A549 (cell line): ENCODE results near the gene ZNF710.

Experiments
- BHLHE40 ChIP-seq: IDR thresholded peaks from 2 replicates; pipeline ENCODE4 v1.6.1; 2012; ENCODE audit warnings: low read depth, low read length, inconsistent platforms
- CBX2 ChIP-seq: fragments of 200-600 bp; sonication (generic); IDR thresholded peaks from 2 replicates; pipeline ENCODE4 v1.6.1; 2016; ENCODE audit warnings: low read depth, mild to moderate bottlenecking, borderline replicate concordance
- CTCF ChIP-seq: fragments of >200 bp; sonication (Bioruptor Twin); formaldehyde crosslinking; IDR thresholded peaks from 3 replicates; pipeline ENCODE4 v1.5.1; 2016
- E2F6 ChIP-seq: IDR thresholded peaks from 2 replicates; pipeline ENCODE4 v1.6.1; 2012; ENCODE audit warnings: low read depth, borderline replicate concordance
- EP300 ChIP-seq, 2 experiments: fragments of >200 bp; sonication (Bioruptor Twin); formaldehyde crosslinking; IDR thresholded peaks; 2 replicates in 1 of 2; 3 replicates in 1 of 2; pipeline ENCODE4 v1.6.1; 2016 to 2017
- ESRRA ChIP-seq: fragments of 150-350 bp; IDR thresholded peaks from 2 replicates; pipeline ENCODE4 v1.6.1; 2014; ENCODE audit warnings: mild to moderate bottlenecking, low read length, borderline replicate concordance
- JUN ChIP-seq, 2 experiments: fragments of >200 bp; sonication (Bioruptor Twin); formaldehyde crosslinking; IDR thresholded peaks; 2 replicates in 1 of 2; 3 replicates in 1 of 2; pipeline ENCODE4 v1.6.1; 2016 to 2017
- MAFK ChIP-seq: fragments of 450-650 bp; IDR thresholded peaks from 2 replicates; pipeline ENCODE4 v1.6.1; 2014; ENCODE audit not compliant: partially characterized antibody
- NPAS2 ChIP-seq: fragments of 250-450 bp; sonication (Bioruptor Pico); IDR thresholded peaks from 2 replicates; pipeline ENCODE4 v1.8.0; 2022; ENCODE audit warnings: mild to moderate bottlenecking, moderate library complexity, borderline replicate concordance
- POLR2A ChIP-seq: IDR thresholded peaks from 2 replicates; pipeline ENCODE4 v1.6.1; 2012; ENCODE audit warnings: mild to moderate bottlenecking, low read length

- TF ChIP-seq CTCF: no peak
- TF ChIP-seq POLR2A: no peak
- no peak for TF ChIP-seq BHLHE40
- TF ChIP-seq JUN (IDR thresholded peaks at IDR 0.05): no peak
- TF ChIP-seq E2F6: no peak
- no peak for TF ChIP-seq MAFK
- no peak for TF ChIP-seq ESRRA
- no peak for TF ChIP-seq EP300 (IDR thresholded peaks at IDR 0.05)
- TF ChIP-seq NPAS2 (CRISPR knock-in tag): no peak
- no peak for TF ChIP-seq CBX2
These were observed 114.7 kb downstream of the ZNF710 start for GRCh38 chr15:90115783-90116182.
